Progenitor cell of endocrine pancreas (in vitro differentiated cells): ENCODE data around the gene APCDD1L. TPM values are rescaled to one million over a fixed set of nuclear protein-coding genes. Genes with fewer than 3 reads are reported as not detected.

Experiments used
- DNase-seq: peaks from one replicate; pipeline ENCODE4 v3.0.0; 2021; ENCODE audit warnings: low spot score; ENCODE audit not compliant: unreplicated experiment
- H3K27ac Mint-ChIP-seq: 2 replicates; pipeline ENCODE4 v1.8.0; 2021; ENCODE audit warnings: mild to moderate bottlenecking, moderate library complexity, mixed read lengths
- H3K27me3 Mint-ChIP-seq: 2 replicates; pipeline ENCODE4 v1.8.0; 2021; ENCODE audit warnings: mixed read lengths
- H3K36me3 Mint-ChIP-seq: 2 replicates; pipeline ENCODE4 v1.8.0; 2022; ENCODE audit warnings: mixed read lengths; ENCODE audit not compliant: insufficient read depth
- H3K4me1 Mint-ChIP-seq: 2 replicates; pipeline ENCODE4 v1.8.0; 2021; ENCODE audit warnings: low read depth, mixed read lengths
- H3K4me3 Mint-ChIP-seq: 2 replicates; pipeline ENCODE4 v1.8.0; 2021; ENCODE audit warnings: low read depth, mild to moderate bottlenecking, moderate library complexity, mixed read lengths
- H3K9me3 Mint-ChIP-seq: 2 replicates; pipeline ENCODE4 v1.8.0; 2021; ENCODE audit warnings: low read depth, mixed read lengths
- CTCF ChIP-seq: fragments of 200-600 bp; sonication (generic); IDR thresholded peaks from one replicate; pipeline ENCODE4 v1.5.0; 2021; ENCODE audit warnings: antibody characterized with exemption, mild to moderate bottlenecking; ENCODE audit not compliant: unreplicated experiment
- total RNA-seq: library from RNA; stranded (reverse); gene quantifications from 2 replicates; pipeline ENCODE4 v1.2.1, GENCODE V29; 2021

The APCDD1L gene
- total RNA-seq, 1 donor from 2014 or later = not detected

DNA sequence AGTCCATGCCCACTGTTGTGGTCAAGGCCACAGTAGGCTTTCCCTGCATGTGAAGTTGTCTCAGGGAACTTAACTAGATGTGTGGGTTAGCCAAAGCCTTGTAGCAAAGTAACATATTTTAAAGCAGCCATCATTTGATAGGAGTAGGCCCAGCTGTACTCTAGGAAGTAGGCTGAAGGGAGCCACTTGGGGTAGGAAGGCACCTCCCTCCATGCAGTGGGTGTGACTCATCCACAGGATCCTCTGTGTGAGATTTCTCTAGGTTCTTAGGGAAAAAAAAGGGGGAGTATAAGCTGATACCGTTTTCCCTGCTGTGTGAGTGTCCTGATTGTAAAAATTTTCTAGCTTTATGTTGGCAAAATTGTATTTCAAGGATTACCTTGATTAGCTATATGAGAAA lies 81.4 kb downstream of the APCDD1L start:
- TF ChIP-seq CTCF = no peak
- DNase-seq = no peak
- peaks cover 11% of the 10 kb centered on the region for H3K4me1 Mint-ChIP-seq
- H3K27me3 Mint-ChIP-seq = no peaks in the 10 kb centered on the region
- no peak overlapping the region for H3K27ac Mint-ChIP-seq
- no peaks in the 10 kb centered on the region for H3K9me3 Mint-ChIP-seq
- H3K36me3 Mint-ChIP-seq = peaks cover 6% of the 10 kb centered on the region
- H3K4me3 Mint-ChIP-seq = no peak overlapping the region

- H3K4me1 Mint-ChIP-seq = peaks cover 11% of the 10 kb centered on the region
- no peak for TF ChIP-seq CTCF
- no peak for DNase-seq
- H3K36me3 Mint-ChIP-seq = peaks cover 7% of the 10 kb centered on the region
- no peaks in the 10 kb centered on the region for H3K27me3 Mint-ChIP-seq
- H3K4me3 Mint-ChIP-seq = no peak overlapping the region
- H3K27ac Mint-ChIP-seq = no peak overlapping the region
- no peaks in the 10 kb centered on the region for H3K9me3 Mint-ChIP-seq
Observed at GRCh38 chr20:58433029-58433647, 82.1 kb downstream of the APCDD1L start.

- H3K36me3 Mint-ChIP-seq = peaks cover 7% of the 10 kb centered on the region
- DNase-seq = no peak
- H3K27ac Mint-ChIP-seq = no peak overlapping the region
- H3K27me3 Mint-ChIP-seq = no peaks in the 10 kb centered on the region
- H3K4me3 Mint-ChIP-seq = no peak overlapping the region
- H3K4me1 Mint-ChIP-seq = peaks cover 7% of the 10 kb centered on the region
- no peaks in the 10 kb centered on the region for H3K9me3 Mint-ChIP-seq
- TF ChIP-seq CTCF = no peak
Observed at GRCh38 chr20:58432186-58432954, 82.8 kb downstream of the APCDD1L start.

DNA sequence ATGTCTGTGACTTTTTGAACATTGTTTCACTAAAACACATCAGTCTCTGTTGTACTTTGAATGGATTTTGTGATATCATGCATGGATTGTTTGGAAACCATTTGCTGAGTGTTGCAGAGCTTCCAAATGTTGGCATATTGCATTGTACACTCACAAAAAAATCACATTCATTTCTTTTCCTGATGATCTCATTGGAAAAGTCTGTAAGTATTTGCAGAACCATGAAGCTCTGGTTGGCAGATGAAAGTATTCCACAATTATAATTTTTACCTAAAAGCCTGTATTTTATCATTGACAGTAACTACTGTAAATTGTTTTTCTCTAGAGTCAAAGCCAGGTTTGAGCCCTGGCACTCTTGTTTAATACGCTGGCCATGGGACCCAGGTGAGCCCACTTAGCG lies 84.1 kb downstream of the APCDD1L start:
- peaks cover 7% of the 10 kb centered on the region for H3K36me3 Mint-ChIP-seq
- DNase-seq = no peak
- H3K9me3 Mint-ChIP-seq = no peaks in the 10 kb centered on the region
- H3K4me3 Mint-ChIP-seq = no peak overlapping the region
- no peak for TF ChIP-seq CTCF
- H3K27me3 Mint-ChIP-seq = no peaks in the 10 kb centered on the region
- H3K27ac Mint-ChIP-seq = no peak overlapping the region
- peaks cover 5% of the 10 kb centered on the region for H3K4me1 Mint-ChIP-seq

DNA sequence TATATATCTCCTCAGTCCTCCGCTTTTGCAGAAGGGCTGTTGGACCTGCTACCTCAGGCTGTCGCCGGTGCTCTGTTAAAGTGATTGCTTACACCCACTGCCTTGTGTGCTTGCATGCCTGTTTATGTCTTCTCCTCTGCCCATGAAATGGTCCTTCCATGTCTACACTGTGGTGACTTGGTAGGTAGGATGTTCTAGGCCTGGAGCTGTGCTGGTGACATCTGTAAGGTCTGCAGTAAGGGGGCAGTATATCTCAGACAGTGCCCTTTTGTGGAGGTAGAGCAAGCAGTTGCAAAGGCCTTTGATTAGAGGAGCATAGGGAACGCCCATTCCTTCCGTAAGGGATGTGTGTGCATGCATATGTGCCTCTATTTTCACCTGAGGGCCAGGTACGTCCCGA lies 85.9 kb downstream of the APCDD1L start:
- DNase-seq = no peak
- Mint-ChIP-seq H3K4me1 (peaks cover 14% of the 10 kb centered on the region), H3K27me3 (no peaks in the 10 kb centered on the region), H3K27ac (no peak overlapping the region), H3K9me3 (no peaks in the 10 kb centered on the region), H3K4me3 (no peak overlapping the region), H3K36me3 (peaks cover 8% of the 10 kb centered on the region)
- no peak for TF ChIP-seq CTCF
